Activated CD4-positive, alpha-beta memory T cell treated with anti-CD3 and anti-CD28 coated beads for 36 hours (primary cell): Measurements from ENCODE around the gene MRPS12. TPM values are rescaled to one million over a fixed set of nuclear protein-coding genes. Genes with fewer than 3 reads are reported as not detected.

Source experiments
- CTCF ChIA-PET: fragments of 350-600 bp; sonication (Branson Sonifier 250); formaldehyde crosslinking; loops from one replicate; lab custom pipeline; 2021; ENCODE audit warnings: antibody characterized with exemption, inconsistent platforms; lab: Charles Lee
- POLR2A ChIA-PET: fragments of 350-600 bp; sonication (Branson Sonifier 250); formaldehyde crosslinking; loops from one replicate; lab custom pipeline; 2021; ENCODE audit warnings: antibody characterized with exemption; lab: Charles Lee
- DNase-seq: peaks from one replicate; pipeline ENCODE4 v3.0.0-alpha.2; 2020
- H3K27ac Mint-ChIP-seq: one replicate; pipeline ENCODE4 v1.8.0; 2021; ENCODE audit warnings: mixed read lengths
- H3K27me3 Mint-ChIP-seq: one replicate; pipeline ENCODE4 v1.8.0; 2021; ENCODE audit warnings: mixed read lengths
- H3K36me3 Mint-ChIP-seq: one replicate; pipeline ENCODE4 v1.8.0; 2021; ENCODE audit warnings: mixed read lengths
- H3K4me1 Mint-ChIP-seq: one replicate; pipeline ENCODE4 v1.8.0; 2021; ENCODE audit warnings: low read depth, mixed read lengths
- H3K4me3 Mint-ChIP-seq: one replicate; pipeline ENCODE4 v1.8.0; 2021; ENCODE audit warnings: mild to moderate bottlenecking, mixed read lengths
- H3K9me3 Mint-ChIP-seq: one replicate; pipeline ENCODE4 v1.8.0; 2021; ENCODE audit warnings: mixed read lengths
- intact Hi-C: fragments of 100-400 bp; cut with micrococcal nuclease; formaldehyde crosslinking; loops from one replicate; pipeline ENCODE4 v1.15.1; 2023
- total RNA-seq, 2 experiments: library from RNA; stranded (reverse); gene quantifications; one replicate each; pipeline ENCODE4 v1.2.3, GENCODE V29; 2021

The MRPS12 gene
- total RNA-seq, 2 experiments from 2014 or later = 67.3 to 67.6 TPM

- H3K27ac Mint-ChIP-seq = no peak overlapping the region
- peaks cover 3% of the 10 kb centered on the region for H3K36me3 Mint-ChIP-seq
- ChIA-PET CTCF (interaction anchor here (0.9 to 4.8 kb wide), 3 partner anchors 16 to 74 kb away, joined by 3 to 23 read pairs (median 8); partner anchors contain the start of genes MRPS12 and SARS2), POLR2A (no interaction called here)
- peaks cover 8% of the 10 kb centered on the region for H3K9me3 Mint-ChIP-seq
- H3K4me3 Mint-ChIP-seq = no peak overlapping the region
- no peak for DNase-seq
- H3K27me3 Mint-ChIP-seq = peaks cover 30% of the 10 kb centered on the region
- intact Hi-C loops = loop anchor here (5.0 to 10.0 kb wide), 3 partner anchors 54 to 551 kb away; partner anchors contain the start of genes FBXO27, PAK4 and RASGRP4
- H3K4me1 Mint-ChIP-seq = peaks cover 24% of the 10 kb centered on the region
These were observed 47.6 kb downstream of the MRPS12 start for GRCh38 chr19:38978326-38978689.

GRCh38 chr19:38979812-38980211, 49.1 kb downstream of the MRPS12 start:
- H3K4me3 Mint-ChIP-seq = no peak overlapping the region
- peaks cover 24% of the 10 kb centered on the region for H3K4me1 Mint-ChIP-seq
- H3K36me3 Mint-ChIP-seq = peaks cover 3% of the 10 kb centered on the region
- ChIA-PET POLR2A (no interaction called here), CTCF (interaction anchor here (0.6 to 4.8 kb wide), 2 partner anchors 18 to 333 kb away, joined by 3 to 23 read pairs; no protein-coding TSS in a partner anchor)
- H3K9me3 Mint-ChIP-seq = peaks cover 8% of the 10 kb centered on the region
- no peak for DNase-seq
- intact Hi-C loops = loop anchor here (5.0 to 10.0 kb wide), 3 partner anchors 52 to 553 kb away; partner anchors contain the start of genes FBXO27, PAK4 and RASGRP4
- H3K27me3 Mint-ChIP-seq = peaks cover 25% of the 10 kb centered on the region
- H3K27ac Mint-ChIP-seq = no peak overlapping the region

- Mint-ChIP-seq H3K9me3 (peaks cover 8% of the 10 kb centered on the region), H3K4me3 (no peak overlapping the region), H3K27ac (no peak overlapping the region), H3K27me3 (peaks cover 21% of the 10 kb centered on the region), H3K4me1 (peaks cover 20% of the 10 kb centered on the region), H3K36me3 (peaks cover 3% of the 10 kb centered on the region)
- CTCF ChIA-PET = no interaction called here
- DNase-seq = no peak
- intact Hi-C loops = no loop called here
- POLR2A ChIA-PET = no interaction called here
These were observed 50.0 kb downstream of the MRPS12 start for GRCh38 chr19:38980583-38981374.

Other genes starting within 250 kb of the MRPS12 start
- gene CAPN12, start 186.5 kb upstream of the MRPS12 start, total RNA-seq = 1 to 10 TPM; 7.1 to 9.0 TPM
- gene LGALS7, start 157.4 kb upstream of the MRPS12 start, total RNA-seq = not detected
- gene LGALS7B, start 141.7 kb upstream of the MRPS12 start, total RNA-seq = not detected
- gene LGALS4, start 118.0 kb upstream of the MRPS12 start, total RNA-seq = under 1 TPM; 0.33 to 0.70 TPM
- 100 to 1,000 TPM; 152 to 155 TPM for gene ECH1, start 99.2 kb upstream of the MRPS12 start, total RNA-seq
- gene HNRNPL, start 81.0 kb upstream of the MRPS12 start, total RNA-seq = 100 to 1,000 TPM; 646 to 671 TPM
- gene RINL, start 52.7 kb upstream of the MRPS12 start, total RNA-seq = 10 to 100 TPM; 92.6 to 100.0 TPM
- gene SIRT2, start 31.3 kb upstream of the MRPS12 start, total RNA-seq = 10 to 100 TPM; 23.5 to 24.6 TPM
- 10 to 100 TPM; 49.6 to 53.4 TPM for gene NFKBIB, start 31.0 kb upstream of the MRPS12 start, total RNA-seq
- gene CCER2, start 18.8 kb upstream of the MRPS12 start, total RNA-seq = under 1 TPM; 0.33 to 0.36 TPM
- 10 to 100 TPM; 33.7 to 39.6 TPM for gene SARS2, start 181 bp upstream of the MRPS12 start, total RNA-seq
- not detected for gene FBXO17, start 44.8 kb downstream of the MRPS12 start, total RNA-seq
- gene FBXO27, start 101.6 kb downstream of the MRPS12 start, total RNA-seq = 1 to 10 TPM; 2.2 to 2.4 TPM
- under 1 TPM; 0.15 to 0.31 TPM for gene ACP7, start 153.4 kb downstream of the MRPS12 start, total RNA-seq
- gene PAK4, start 194.8 kb downstream of the MRPS12 start, total RNA-seq = 10 to 100 TPM; 16.3 to 17.8 TPM